Measurements from ENCODE around the gene SRGN. TPM values are rescaled to one million over a fixed set of nuclear protein-coding genes. Genes with fewer than 3 reads are reported as not detected.

Gene SRGN
- total and polyA plus RNA-seq, 2 of the 13 experiments (the other 11 are each of a cell fraction or from before 2014, with no cell fraction given): 0.09 TPM; not detected in 1

DNA sequence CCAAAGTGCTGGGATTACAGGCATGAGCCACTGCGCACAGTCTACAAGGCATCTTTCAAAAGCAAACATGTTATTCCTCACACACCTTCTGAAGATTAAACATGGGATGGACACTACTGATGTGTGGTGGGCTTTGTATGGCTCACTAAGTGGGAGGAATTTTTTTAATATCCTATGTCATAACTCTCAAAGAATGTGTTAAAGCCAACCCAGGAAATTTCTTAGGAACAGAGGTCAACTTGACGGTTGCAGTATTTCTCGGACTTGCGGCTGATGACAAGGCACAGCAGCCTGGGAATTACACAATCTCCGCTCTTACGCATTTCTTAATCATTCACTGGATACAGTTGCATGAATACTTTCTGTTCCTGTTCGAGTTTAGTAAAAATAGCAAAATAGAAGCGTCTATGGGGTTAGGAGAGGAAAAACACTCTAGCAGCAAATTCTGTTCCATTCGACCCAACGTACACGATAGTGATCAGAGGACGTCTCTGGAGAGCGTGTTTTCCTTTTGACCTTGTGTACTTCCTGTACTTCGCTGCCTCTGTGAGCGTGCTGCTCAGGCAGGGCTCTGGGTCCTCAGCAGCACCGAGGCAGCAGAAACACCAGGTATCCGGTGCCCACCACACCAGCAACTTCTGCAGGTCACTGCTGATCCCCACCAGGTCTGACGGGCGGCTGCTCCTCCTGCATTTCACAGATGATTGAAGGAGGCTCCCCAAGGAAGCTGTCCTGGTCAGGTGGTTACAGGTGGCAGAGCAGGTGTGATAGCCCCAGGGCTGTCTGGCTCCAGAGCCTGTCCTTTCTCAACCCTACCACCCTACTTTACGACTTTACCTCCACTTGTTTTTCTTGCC is 26.4 kb upstream of the SRGN start (continued):
- TF ChIP-seq FOXA1 (IDR thresholded peaks at IDR 0.05) (no peak), FOXA1 (CRISPR knock-in tag; IDR thresholded peaks at IDR 0.05) (peak; percentile 52; the same call in 1 of the 2 replicates), ZNF292 (CRISPR knock-in tag; IDR thresholded peaks at IDR 0.05; ENCODE audit: borderline replicate concordance, low read depth) (peak; percentile 60; the same call in 1 of the 2 replicates), ZFP41 (CRISPR knock-in tag; IDR thresholded peaks at IDR 0.05; ENCODE audit: borderline replicate concordance) (no peak), ELF1 (CRISPR knock-in tag; IDR thresholded peaks at IDR 0.05) (peak; percentile 57; the same call in 1 of the 2 replicates), PLRG1 (conservative IDR thresholded peaks at IDR 0.05) (no peak), ZNF354B (CRISPR knock-in tag; IDR thresholded peaks at IDR 0.05) (no peak), ASH2L (IDR thresholded peaks at IDR 0.05; ENCODE audit: insufficient read length, low read depth, low read length) (peak; percentile 32), ZEB1 (IDR thresholded peaks at IDR 0.05; ENCODE audit: insufficient replicate concordance, low read depth) (no peak), ZNF337 (CRISPR knock-in tag; IDR thresholded peaks at IDR 0.05; ENCODE audit: borderline replicate concordance, low read depth) (no peak), NR2F1 (CRISPR knock-in tag; IDR thresholded peaks at IDR 0.05) (peak in 1 of 2 experiments; percentile 6; a peak in 1 of 4 replicates), KMT2B (CRISPR knock-in tag; IDR thresholded peaks at IDR 0.05) (no peak), ZNF788 (CRISPR knock-in tag; IDR thresholded peaks at IDR 0.05; ENCODE audit: borderline replicate concordance) (no peak), ZNF773 (CRISPR knock-in tag; IDR thresholded peaks at IDR 0.05; ENCODE audit: borderline replicate concordance) (no peak), PAF1 (CRISPR knock-in tag; IDR thresholded peaks at IDR 0.05) (no peak), GATAD2A (CRISPR knock-in tag; IDR thresholded peaks at IDR 0.05) (peak; percentile 57), IKZF1 (IDR thresholded peaks at IDR 0.05) (no peak), ZNF564 (CRISPR knock-in tag; IDR thresholded peaks at IDR 0.05) (no peak), HNF4A (CRISPR knock-in tag; IDR thresholded peaks at IDR 0.05) (0 out of 2 replicates have a peak, but pooled peaks have one; percentile 27), ZFP1 (CRISPR knock-in tag; IDR thresholded peaks at IDR 0.05) (no peak), ZNF12 (CRISPR knock-in tag; IDR thresholded peaks at IDR 0.05) (no peak), ZKSCAN5 (CRISPR knock-in tag; IDR thresholded peaks at IDR 0.05) (no peak), CHD4 (IDR thresholded peaks at IDR 0.05; ENCODE audit: borderline replicate concordance, low read length) (no peak), ATF5 (CRISPR knock-in tag; IDR thresholded peaks at IDR 0.05; ENCODE audit: low read depth) (no peak), ZGPAT (CRISPR knock-in tag; IDR thresholded peaks at IDR 0.05) (peak; percentile 50; the same call in 1 of the 2 replicates), SP4 (CRISPR knock-in tag; IDR thresholded peaks at IDR 0.05) (0 out of 2 replicates have a peak, but pooled peaks have one; percentile 17)
- TF ChIP-seq, protein P1, sequence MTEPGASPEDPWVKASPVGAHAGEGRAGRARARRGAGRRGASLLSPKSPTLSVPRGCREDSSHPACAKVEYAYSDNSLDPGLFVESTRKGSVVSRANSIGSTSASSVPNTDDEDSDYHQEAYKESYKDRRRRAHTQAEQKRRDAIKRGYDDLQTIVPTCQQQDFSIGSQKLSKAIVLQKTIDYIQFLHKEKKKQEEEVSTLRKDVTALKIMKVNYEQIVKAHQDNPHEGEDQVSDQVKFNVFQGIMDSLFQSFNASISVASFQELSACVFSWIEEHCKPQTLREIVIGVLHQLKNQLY (CRISPR knock-in tag; IDR thresholded peaks at IDR 0.05): 0 out of 2 replicates have a peak, but pooled peaks have one; percentile 24
- TF ChIP-seq, protein P2, sequence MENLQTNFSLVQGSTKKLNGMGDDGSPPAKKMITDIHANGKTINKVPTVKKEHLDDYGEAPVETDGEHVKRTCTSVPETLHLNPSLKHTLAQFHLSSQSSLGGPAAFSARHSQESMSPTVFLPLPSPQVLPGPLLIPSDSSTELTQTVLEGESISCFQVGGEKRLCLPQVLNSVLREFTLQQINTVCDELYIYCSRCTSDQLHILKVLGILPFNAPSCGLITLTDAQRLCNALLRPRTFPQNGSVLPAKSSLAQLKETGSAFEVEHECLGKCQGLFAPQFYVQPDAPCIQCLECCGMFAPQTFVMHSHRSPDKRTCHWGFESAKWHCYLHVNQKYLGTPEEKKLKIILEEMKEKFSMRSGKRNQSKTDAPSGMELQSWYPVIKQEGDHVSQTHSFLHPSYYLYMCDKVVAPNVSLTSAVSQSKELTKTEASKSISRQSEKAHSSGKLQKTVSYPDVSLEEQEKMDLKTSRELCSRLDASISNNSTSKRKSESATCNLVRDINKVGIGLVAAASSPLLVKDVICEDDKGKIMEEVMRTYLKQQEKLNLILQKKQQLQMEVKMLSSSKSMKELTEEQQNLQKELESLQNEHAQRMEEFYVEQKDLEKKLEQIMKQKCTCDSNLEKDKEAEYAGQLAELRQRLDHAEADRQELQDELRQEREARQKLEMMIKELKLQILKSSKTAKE (CRISPR knock-in tag; IDR thresholded peaks at IDR 0.05; ENCODE audit: borderline replicate concordance): no peak
